Mesenteric fat pad (tissue), 1 donor: ENCODE data around the gene STAG1. TPM values are rescaled to one million over a fixed set of nuclear protein-coding genes. Genes with fewer than 3 reads are reported as not detected.
"Not testable (repeated sequence)": the region's sequence is repeated elsewhere in the genome, so short reads cannot be mapped to it uniquely, and the experiment has no call there.

Experiments
- DNase-seq: peaks from one replicate; pipeline ENCODE4 v3.0.0-alpha.2; 2020; ENCODE audit warnings: low spot score
- total RNA-seq: library from RNA; stranded (reverse); fragmentation: NEBNext Ultra II Directional; extraction: Animal tissue kit (Norgen Biotek cat#: 25700); gene quantifications from one replicate; pipeline ENCODE4 v1.2.1, GENCODE V29; 2021
- donor health status: DM: yes; HTN: yes; CAD: no.

STAG1 gene
- total RNA-seq, 1 donor from 2014 or later = 41.8 TPM

GRCh38 chr3:136602818-136603217, 149.4 kb downstream of the STAG1 start:
- DNase-seq = no peak

GRCh38 chr3:136595913-136596697, 156.1 kb downstream of the STAG1 start:
- no peak for DNase-seq

DNA sequence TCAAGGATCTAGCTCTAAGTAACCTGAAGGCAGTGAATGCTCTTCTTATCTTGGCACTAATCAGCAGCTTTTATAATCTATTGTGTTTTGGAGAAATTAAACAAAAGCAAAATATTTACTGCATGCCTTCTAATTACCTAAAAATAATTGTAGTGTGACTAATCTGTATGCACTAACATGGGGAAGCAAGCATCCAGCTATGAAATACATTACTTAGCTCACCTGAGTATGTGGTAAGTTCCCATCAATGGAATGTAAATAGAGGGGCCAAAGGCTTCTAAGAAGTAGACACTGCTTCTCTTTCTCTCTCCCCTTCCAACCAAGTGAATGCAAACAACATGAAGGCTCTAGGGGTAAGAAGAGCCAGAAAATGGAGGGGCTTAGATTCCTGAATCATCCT, 165.6 kb downstream of the STAG1 start:
- no peak for DNase-seq

DNA sequence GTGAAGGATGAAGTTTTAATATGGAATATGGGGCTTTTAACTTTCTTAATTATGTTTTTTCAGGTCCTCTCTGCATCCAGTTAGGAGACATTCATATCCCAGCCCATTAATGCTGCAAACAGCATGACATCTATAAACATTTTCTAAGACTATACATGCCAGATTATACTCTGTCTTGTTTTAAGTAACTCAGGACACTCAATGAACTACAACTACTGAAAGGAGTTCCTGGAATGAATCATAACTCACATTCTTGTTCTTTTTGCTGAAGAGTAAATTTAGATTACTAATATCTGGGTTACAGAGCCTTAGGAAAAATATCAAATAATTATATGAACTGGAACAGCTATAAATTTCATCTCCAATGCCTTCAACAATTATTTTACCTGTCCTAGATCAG, 167.4 kb downstream of the STAG1 start:
- no peak for DNase-seq

- DNase-seq = no peak
Observed at GRCh38 chr3:136583823-136584222, 168.4 kb downstream of the STAG1 start.

- no peak for DNase-seq
Observed at GRCh38 chr3:136577791-136578190, 174.4 kb downstream of the STAG1 start.

DNA sequence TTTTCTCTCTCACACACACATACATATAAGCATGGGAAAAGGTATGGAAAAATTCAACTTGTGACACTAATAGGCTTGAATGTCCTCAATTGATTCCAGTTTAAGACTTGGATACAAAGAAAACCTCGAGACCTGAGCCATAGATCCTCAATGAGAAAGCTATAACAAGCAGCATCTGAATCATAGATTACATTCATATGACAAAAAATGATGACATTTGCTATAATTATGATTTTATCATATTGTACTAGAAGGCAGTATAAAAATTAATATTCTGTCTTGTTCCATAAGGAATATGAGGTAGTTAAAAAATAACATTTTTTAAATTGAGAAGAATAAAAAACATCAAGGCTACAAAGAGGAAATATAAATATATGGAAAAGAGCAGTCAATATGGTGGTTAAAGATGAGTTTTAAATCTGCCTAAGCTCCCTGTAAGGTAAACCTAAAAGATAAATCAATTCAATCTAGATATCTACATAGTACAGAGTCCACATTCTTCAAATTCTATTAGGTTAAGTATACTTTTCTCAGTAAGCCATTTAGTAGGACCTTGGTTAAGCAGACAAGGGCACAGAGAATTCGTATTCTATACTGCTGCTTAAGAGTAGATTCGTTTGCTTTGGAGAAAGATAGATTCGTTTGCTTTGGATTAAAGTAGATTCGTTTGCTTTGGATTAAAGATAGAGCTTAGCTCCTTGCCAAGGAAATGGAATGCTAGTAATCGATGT, 175.7 kb downstream of the STAG1 start:
- DNase-seq = no peak

DNA sequence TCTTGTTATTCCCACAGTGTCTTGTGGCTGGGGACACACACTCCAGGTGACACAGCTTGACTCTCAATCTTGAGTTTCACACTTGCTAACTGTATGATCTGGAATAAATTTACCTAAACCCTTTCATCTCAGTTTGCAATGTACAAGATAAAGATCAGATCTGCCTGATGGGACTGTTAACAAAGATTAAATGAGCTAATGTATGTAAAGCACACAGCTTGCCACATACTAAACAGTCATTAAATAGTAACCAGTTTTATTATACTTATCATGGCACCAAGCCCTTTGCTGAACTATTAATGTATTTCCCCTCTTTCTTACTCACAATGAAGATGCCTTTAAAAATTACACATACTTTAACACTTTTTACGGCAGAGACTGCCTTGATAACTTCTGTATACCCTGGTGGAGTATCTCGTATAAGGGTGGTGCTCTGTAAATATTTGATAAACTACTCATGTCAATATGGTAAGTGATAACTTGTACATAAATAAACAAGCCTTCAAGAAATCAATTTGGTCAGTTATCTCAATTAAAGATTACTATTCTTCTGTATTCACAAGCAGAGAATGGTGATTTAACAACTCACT, 184.5 kb downstream of the STAG1 start:
- no peak for DNase-seq

DNA sequence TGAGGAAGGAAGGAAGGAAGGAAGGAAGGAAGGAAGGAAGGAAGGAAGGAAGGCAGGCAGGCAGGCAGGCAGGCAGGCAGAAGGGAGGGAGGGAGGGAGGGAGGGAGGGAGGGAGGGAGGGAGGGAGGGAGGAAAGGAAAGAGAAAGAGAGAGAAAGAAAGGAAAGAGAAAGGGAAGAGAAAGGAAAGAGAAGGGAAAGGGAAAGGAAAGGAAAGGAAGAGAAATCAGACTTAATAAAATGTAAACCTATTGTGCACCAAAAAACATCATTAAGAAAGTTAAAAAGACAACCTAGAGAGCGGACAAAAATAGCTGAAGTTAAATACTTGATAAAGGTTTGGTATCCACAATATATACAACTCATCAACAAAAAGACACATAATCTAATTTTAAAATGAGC, 187.2 kb downstream of the STAG1 start:
- DNase-seq = not testable (repeated sequence)

DNA sequence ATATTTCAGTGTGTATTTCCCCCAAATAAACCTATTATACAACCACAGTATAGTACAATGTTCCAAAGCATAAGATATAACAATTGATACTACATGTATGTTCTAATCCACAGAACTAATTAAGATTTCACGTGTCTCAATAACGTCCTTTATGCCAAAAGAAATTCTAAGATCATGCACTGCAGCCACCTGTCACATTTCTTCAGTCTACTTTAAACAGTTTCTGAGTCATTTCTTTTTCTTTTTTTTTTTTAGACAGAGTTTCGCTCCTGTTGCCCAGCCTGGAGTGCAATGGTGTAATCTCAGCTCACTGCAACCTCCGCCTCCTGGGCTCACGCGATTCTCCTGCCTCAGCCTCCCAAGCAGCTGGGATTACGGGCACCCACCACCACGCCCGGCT, 190.2 kb downstream of the STAG1 start:
- no peak for DNase-seq

- no peak for DNase-seq
Observed at GRCh38 chr3:136559896-136560295, 192.3 kb downstream of the STAG1 start.

- not testable (repeated sequence) for DNase-seq
Observed at GRCh38 chr3:136549461-136549860, 202.7 kb downstream of the STAG1 start.

- DNase-seq = no peak
Observed at GRCh38 chr3:136547293-136547692, 204.9 kb downstream of the STAG1 start.

GRCh38 chr3:136546720-136547119, 205.5 kb downstream of the STAG1 start:
- no peak for DNase-seq

DNA sequence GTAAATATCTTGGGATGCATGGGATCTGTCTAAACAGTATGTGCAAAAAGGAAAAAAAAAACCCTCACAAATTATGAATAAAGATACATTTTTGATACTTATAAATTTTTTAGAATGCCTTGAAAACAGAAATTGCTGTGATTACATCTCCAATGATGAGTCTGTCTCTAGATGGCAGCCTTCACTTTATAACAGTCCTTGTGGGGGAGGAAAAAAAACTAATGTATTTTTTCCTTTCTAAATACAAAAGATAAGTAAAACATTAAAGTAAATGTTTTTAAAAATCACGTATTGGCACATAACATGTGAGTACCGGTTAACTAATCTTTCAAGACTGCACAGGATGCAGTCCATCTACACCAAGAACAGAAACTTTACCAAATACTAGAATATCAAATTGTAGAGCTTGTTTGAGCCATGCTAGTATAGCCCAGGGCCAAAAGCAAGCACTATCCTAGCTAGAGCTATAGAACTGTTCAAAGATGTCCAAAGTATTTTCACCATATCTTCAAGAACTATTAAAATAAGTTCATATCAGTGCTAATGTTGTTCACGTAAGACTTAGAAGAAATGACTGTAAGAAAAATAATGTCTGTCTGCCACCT, 206.4 kb downstream of the STAG1 start:
- no peak for DNase-seq

GRCh38 chr3:136544532-136544931, 207.6 kb downstream of the STAG1 start:
- no peak for DNase-seq

GRCh38 chr3:136543385-136543784, 208.8 kb downstream of the STAG1 start:
- no peak for DNase-seq

- DNase-seq = no peak
Observed at GRCh38 chr3:136535906-136536305, 216.3 kb downstream of the STAG1 start.

GRCh38 chr3:136532766-136533165, 219.4 kb downstream of the STAG1 start:
- DNase-seq = no peak

DNA sequence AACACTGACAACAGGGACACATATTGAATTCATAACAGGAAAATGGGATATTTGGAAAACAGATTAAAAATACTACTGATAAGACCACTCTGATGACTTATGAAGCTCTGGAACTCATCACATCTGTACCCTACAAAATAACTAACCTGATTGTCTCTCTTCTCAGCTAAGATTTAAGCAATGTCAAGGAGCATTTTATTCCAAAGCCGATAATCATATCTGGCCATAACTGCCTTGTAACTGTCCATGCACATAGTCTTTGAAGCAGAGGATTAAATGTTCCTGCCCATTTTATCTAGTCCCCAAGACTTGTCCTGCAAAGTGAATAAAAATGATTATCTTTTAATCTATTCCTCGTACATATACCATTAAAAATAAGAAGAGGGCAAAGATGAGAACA, 234.1 kb downstream of the STAG1 start:
- DNase-seq = no peak

DNA sequence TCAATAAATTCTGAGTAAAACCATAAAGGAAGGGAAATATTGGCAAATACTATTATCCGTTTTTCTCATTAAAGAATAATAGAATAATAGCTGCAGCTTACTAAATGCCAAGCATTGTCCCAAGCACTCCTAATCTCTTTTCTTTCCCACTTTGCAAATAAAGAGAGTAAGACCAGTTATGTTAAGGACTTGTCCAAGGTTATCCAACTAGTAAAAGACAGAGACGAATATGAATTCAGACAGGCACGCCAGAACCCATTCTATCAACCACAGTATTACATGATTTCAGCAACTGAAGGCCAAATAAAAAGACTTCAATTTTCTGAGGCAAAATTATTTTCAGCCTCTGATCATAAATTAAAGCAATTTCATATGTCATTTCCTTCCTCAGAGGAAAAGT, 235.5 kb downstream of the STAG1 start:
- DNase-seq = no peak

DNA sequence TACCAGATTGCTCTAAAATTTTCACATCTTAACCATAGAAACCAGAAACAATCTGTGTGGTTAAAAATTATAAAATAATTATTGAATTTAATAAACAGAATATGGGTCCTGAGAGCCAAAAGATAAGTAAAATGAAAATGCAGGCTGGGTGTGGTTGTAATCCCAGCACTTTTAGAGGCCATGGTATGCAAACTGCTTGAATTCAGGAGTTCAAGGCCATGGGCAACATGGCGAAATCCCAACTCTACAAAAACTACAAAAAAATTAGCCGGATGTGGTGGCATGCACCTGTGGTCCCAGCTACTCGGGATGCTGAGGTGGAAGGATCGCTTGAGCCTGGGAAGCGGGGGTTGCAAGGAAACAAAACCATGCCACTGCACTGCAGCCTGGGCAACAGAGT, 236.1 kb downstream of the STAG1 start:
- DNase-seq = no peak
